H1 (cell line): Measurements from ENCODE around the gene CEMIP2. TPM values are rescaled to one million over a fixed set of nuclear protein-coding genes. Genes with fewer than 3 reads are reported as not detected.

ENCODE experiments used
- CTCF ChIA-PET: fragments of 300-600 bp; sonication (Branson Sonifier 250); formaldehyde crosslinking; loops from one replicate; lab custom pipeline; 2021; ENCODE audit not compliant: partially characterized antibody; lab: Charles Lee
- POLR2A ChIA-PET: fragments of 300-600 bp; sonication (Branson Sonifier 250); formaldehyde crosslinking; loops from one replicate; lab custom pipeline; 2021; ENCODE audit warnings: inconsistent platforms; ENCODE audit not compliant: partially characterized antibody; lab: Charles Lee
- DNase-seq, 2 experiments: peaks; one replicate each; pipeline versions ENCODE4 v3.0.0 to v3.0.0-alpha.2; 2010 to 2022; ENCODE audit warnings: low spot score in 2 of 2, low read depth in 1 of 2, mixed read lengths in 1 of 2
- FAIRE-seq: peaks from 2 replicates; lab custom pipeline; 2011; peaks lifted over from hg19 to GRCh38; lab: Jason Lieb, UNC
- H2AFZ ChIP-seq: 2 replicates; pipeline ENCODE4 v1.8.1; 2012; ENCODE audit warnings: low read length, inconsistent platforms
- H2AK5ac ChIP-seq: 2 replicates; pipeline ENCODE4 v1.6.1; 2013; ENCODE audit warnings: low read depth, low read length
- H2BK120ac ChIP-seq: replicated peaks from 2 replicates; pipeline ENCODE3; 2013; ENCODE audit warnings: low read depth, low read length, inconsistent platforms
- H2BK12ac ChIP-seq: 2 replicates; pipeline ENCODE4 v1.6.1; 2013; ENCODE audit warnings: low read depth, low read length
- H2BK15ac ChIP-seq: 2 replicates; pipeline ENCODE4 v1.6.1; 2013; ENCODE audit warnings: low read length
- H2BK20ac ChIP-seq: 2 replicates; pipeline ENCODE4 v1.6.1; 2013; ENCODE audit warnings: low read length
- H2BK5ac ChIP-seq: 2 replicates; pipeline ENCODE4 v1.6.1; 2013; ENCODE audit warnings: low read depth, low read length
- H3K14ac ChIP-seq: 2 replicates; pipeline ENCODE4 v1.6.1; 2013; ENCODE audit warnings: inconsistent platforms; ENCODE audit not compliant: insufficient read length
- H3K18ac ChIP-seq: 2 replicates; pipeline ENCODE4 v1.6.1; 2013; ENCODE audit warnings: low read length; ENCODE audit errors: extremely low read depth
- H3K23ac ChIP-seq: 2 replicates; pipeline ENCODE4 v1.6.1; 2013; ENCODE audit warnings: inconsistent platforms; ENCODE audit not compliant: insufficient read length
- H3K23me2 ChIP-seq: 2 replicates; pipeline ENCODE4 v1.6.1; 2013; ENCODE audit warnings: low read depth, low read length
- H3K27ac ChIP-seq: 2 replicates; pipeline ENCODE4 v1.6.1; 2011; ENCODE audit warnings: low read depth, low read length, inconsistent platforms
- H3K27me3 ChIP-seq, 4 experiments: replicated peaks in 1 of 4; 1 replicate in 1 of 4; 2 replicates in 3 of 4; pipeline versions ENCODE4 v1.6.1 to v1.8.1; 2011 to 2013; ENCODE audit warnings: low read length in 3 of 4, mild to moderate bottlenecking in 3 of 4, inconsistent platforms in 2 of 4, mixed read lengths in 2 of 4, moderate library complexity in 1 of 4; ENCODE audit not compliant: control insufficient read depth in 3 of 4, insufficient read depth in 3 of 4; ENCODE audit errors: extremely low read depth in 1 of 4
- H3K36me3 ChIP-seq, 4 experiments: 2 replicates each; pipeline versions ENCODE4 v1.6.1 to v1.8.1; 2011 to 2013; ENCODE audit warnings: mild to moderate bottlenecking in 4 of 4, low read length in 3 of 4, moderate library complexity in 2 of 4, control low read depth in 1 of 4, inconsistent platforms in 1 of 4; ENCODE audit not compliant: insufficient read depth in 4 of 4, control insufficient read depth in 2 of 4
- H3K4ac ChIP-seq: replicated peaks from 2 replicates; pipeline ENCODE3; 2013; ENCODE audit warnings: low read length, low read depth, mixed read lengths, inconsistent platforms; ENCODE audit not compliant: insufficient read length
- H3K4me1 ChIP-seq, 4 experiments: replicated peaks in 1 of 4; 1 replicate in 1 of 4; 2 replicates in 3 of 4; pipeline versions ENCODE4 v1.6.1 to v1.8.1; 2011 to 2013; ENCODE audit warnings: low read length in 3 of 4, inconsistent platforms in 2 of 4, mixed read lengths in 1 of 4; ENCODE audit not compliant: insufficient read depth in 4 of 4, control insufficient read depth in 3 of 4
- H3K4me2 ChIP-seq, 2 experiments: 2 replicates each; pipeline versions ENCODE4 v1.6.1 to v1.8.1; 2011 to 2013; ENCODE audit warnings: low read depth in 2 of 2, low read length in 2 of 2, control low read depth in 1 of 2, inconsistent platforms in 1 of 2, mild to moderate bottlenecking in 1 of 2; ENCODE audit not compliant: insufficient read depth in 1 of 2
- H3K4me3 ChIP-seq, 4 experiments: fragments of 200-600, 300-600 bp in 1 of 4; sonication (generic), shearing (Covaris generic), sonication (Bioruptor Twin) in 1 of 4; 2 replicates each; pipeline versions ENCODE4 v1.5.1 to v1.8.1; 2011 to 2016; ENCODE audit warnings: low read length in 4 of 4, low read depth in 3 of 4, control low read depth in 2 of 4, inconsistent platforms in 2 of 4, mild to moderate bottlenecking in 2 of 4, mixed read lengths in 1 of 4, moderate library complexity in 1 of 4; ENCODE audit not compliant: insufficient read depth in 2 of 4; ENCODE audit errors: extremely low read depth in 1 of 4
- H3K56ac ChIP-seq: replicated peaks from 2 replicates; pipeline ENCODE3; 2013; ENCODE audit warnings: low read depth, mild to moderate bottlenecking, mixed read lengths, low read length, inconsistent platforms; ENCODE audit not compliant: insufficient read length
- H3K79me1 ChIP-seq: 2 replicates; pipeline ENCODE4 v1.6.1; 2013; ENCODE audit warnings: low read depth, low read length, control low read depth
- H3K79me2 ChIP-seq, 2 experiments: 2 replicates each; pipeline versions ENCODE4 v1.6.1 to v1.8.1; 2012 to 2013; ENCODE audit warnings: low read length in 2 of 2, mild to moderate bottlenecking in 2 of 2, inconsistent platforms in 1 of 2; ENCODE audit not compliant: insufficient read depth in 2 of 2, control insufficient read depth in 1 of 2
- H3K9ac ChIP-seq, 4 experiments: replicated peaks in 1 of 4; 1 replicate in 1 of 4; 2 replicates in 3 of 4; pipeline versions ENCODE4 v1.6.1 to v1.8.1; 2011 to 2013; ENCODE audit warnings: low read depth in 3 of 4, low read length in 3 of 4, control low read depth in 2 of 4, mild to moderate bottlenecking in 2 of 4, moderate library complexity in 2 of 4, inconsistent platforms in 1 of 4; ENCODE audit errors: extremely low read depth in 1 of 4
- H3K9me3 ChIP-seq, 2 experiments: 2 replicates each; pipeline versions ENCODE4 v1.6.1 to v1.8.1; 2012 to 2013; ENCODE audit warnings: mild to moderate bottlenecking in 2 of 2, moderate library complexity in 2 of 2, control low read depth in 1 of 2, inconsistent platforms in 1 of 2, low read depth in 1 of 2, low read length in 1 of 2, mixed read lengths in 1 of 2; ENCODE audit not compliant: insufficient read depth in 2 of 2
- H4K20me1 ChIP-seq, 2 experiments: replicated peaks in 1 of 2; 2 replicates each; pipeline versions ENCODE3 to v1.8.1; 2011 to 2013; ENCODE audit warnings: inconsistent platforms in 2 of 2, low read length in 2 of 2, mild to moderate bottlenecking in 1 of 2; ENCODE audit not compliant: insufficient read depth in 2 of 2, control insufficient read depth in 1 of 2
- H4K5ac ChIP-seq: 2 replicates; pipeline ENCODE4 v1.6.1; 2013; ENCODE audit warnings: low read length, low read depth, mixed read lengths, inconsistent platforms; ENCODE audit not compliant: insufficient read length
- H4K8ac ChIP-seq: 2 replicates; pipeline ENCODE4 v1.8.0; 2013; ENCODE audit warnings: mild to moderate bottlenecking, moderate library complexity, low read length, inconsistent platforms; ENCODE audit not compliant: insufficient read depth; ENCODE audit errors: extremely low read depth
- H4K91ac ChIP-seq: replicated peaks from 2 replicates; pipeline ENCODE3; 2013; ENCODE audit warnings: low read length, mixed read lengths, inconsistent platforms; ENCODE audit not compliant: insufficient read length
- CBX8 ChIP-seq: fragments of 300-800, 300-1000 bp; sonication (generic); IDR thresholded peaks from 2 replicates; pipeline ENCODE4 v1.7.1; 2016; ENCODE audit warnings: low read depth, low read length, borderline replicate concordance
- CTCF ChIP-seq, 3 experiments: IDR thresholded peaks; 1 replicate in 2 of 3; 2 replicates in 1 of 3; pipeline versions ENCODE4 v1.5.1 to v1.6.1; 2011; ENCODE audit warnings: low read length in 3 of 3, mild to moderate bottlenecking in 3 of 3, inconsistent platforms in 2 of 3, low read depth in 1 of 3, moderate library complexity in 1 of 3; ENCODE audit not compliant: insufficient read depth in 1 of 3; ENCODE audit errors: control extremely low read depth in 1 of 3
- EP300 ChIP-seq, 2 experiments: IDR thresholded peaks; 1 replicate in 1 of 2; 2 replicates in 1 of 2; pipeline ENCODE4 v1.6.1; 2011 to 2012; ENCODE audit warnings: low read depth in 2 of 2, low read length in 2 of 2, mild to moderate bottlenecking in 2 of 2, borderline replicate concordance in 1 of 2, inconsistent platforms in 1 of 2, moderate library complexity in 1 of 2
- HDAC2 ChIP-seq, 2 experiments: fragments of 300-600 bp in 1 of 2; sonication (generic) in 1 of 2; IDR thresholded peaks; 2 replicates each; pipeline ENCODE4 v1.6.1; 2011 to 2012; ENCODE audit warnings: low read depth in 2 of 2, low read length in 2 of 2, mild to moderate bottlenecking in 2 of 2, moderate library complexity in 2 of 2, borderline replicate concordance in 1 of 2, inconsistent platforms in 1 of 2
- JUN ChIP-seq: IDR thresholded peaks from 2 replicates; pipeline ENCODE4 v1.6.1; 2011; ENCODE audit warnings: low read depth, mild to moderate bottlenecking, improper control_type of control experiment, low read length
- POLR2A ChIP-seq, 2 experiments: IDR thresholded peaks; 1 replicate in 1 of 2; 2 replicates in 1 of 2; pipeline ENCODE4 v1.6.1; 2011; ENCODE audit warnings: low read depth in 2 of 2, low read length in 2 of 2, mild to moderate bottlenecking in 2 of 2; ENCODE audit errors: control extremely low read depth in 1 of 2
- RNF2 ChIP-seq: fragments of 200-900, 300-1000 bp; sonication (generic); IDR thresholded peaks from 2 replicates; pipeline ENCODE4 v1.7.1; 2016; ENCODE audit warnings: borderline replicate concordance, low read depth, mild to moderate bottlenecking, antibody characterized with exemption, low read length; ENCODE audit not compliant: poor library complexity, severe bottlenecking; ENCODE audit errors: missing control alignments
- SP1 ChIP-seq: IDR thresholded peaks from 2 replicates; pipeline ENCODE4 v1.6.1; 2011; ENCODE audit warnings: low read depth, low read length
- SP4 ChIP-seq: IDR thresholded peaks from 2 replicates; pipeline ENCODE4 v1.6.1; 2012; ENCODE audit warnings: low read length, inconsistent platforms
- WGBS, 2 experiments: shearing (Covaris generic) in 1 of 2; methylation state at CpG; one replicate each; pipeline versions ENCODE4 v1.1.6 to v1.1.7; 2013 to 2015; ENCODE audit warnings: low lambda C conversion rate in 2 of 2, mixed read lengths in 2 of 2, inconsistent platforms in 1 of 2, low coverage in 1 of 2, missing lambda C conversion rate in 1 of 2; ENCODE audit not compliant: insufficient replicate concordance in 2 of 2, insufficient coverage in 1 of 2, insufficient read length in 1 of 2; ENCODE audit errors: extremely low coverage in 1 of 2, missing lambda C conversion rate in 1 of 2; 5-methylcytosine and 5-hydroxymethylcytosine counted together
- polyA plus RNA-seq, 7 experiments: library from polyadenylated mRNA; depleted of rRNA in 3 of 7; stranded (reverse) in 5 of 7; unstranded in 2 of 7; fragments of >200 nt in 5 of 7; fragments of 200-250 nt in 2 of 7; gene quantifications; 1 replicate in 5 of 7; 2 replicates in 1 of 7; 4 replicates in 1 of 7; pipeline versions ENCODE4 v1.2.1 to v1.2.3, GENCODE V29; 2011 to 2013; ENCODE audit warnings: missing spikeins in 2 of 7, mixed read lengths in 2 of 7
- total RNA-seq: library from RNA; stranded (reverse); fragmentation: NEBNext Ultra II Directional; extraction: Animal tissue kit (Norgen Biotek cat#: 25700); gene quantifications from 2 replicates; pipeline ENCODE4 v1.2.1, GENCODE V29; 2021

Gene CEMIP2
- total and polyA plus RNA-seq, 2 of the 8 experiments (the other 6 are each of a cell fraction or from before 2014, with no cell fraction given) = 25.2 to 52.1 TPM

GRCh38 chr9:71681104-71681707, 87.1 kb downstream of the CEMIP2 start:
- Histone ChIP-seq H4K20me1 (peaks cover 0 to 2% of the 10 kb centered on the region in 2 experiments), H3K27ac (no peak overlapping the region), H3K4me1 (peaks cover 0 to 8% (median 5%) of the 10 kb centered on the region in 4 experiments; a peak in 5 of 7 replicates), H3K9ac (no peak overlapping the region), H3K14ac (no peak overlapping the region), H2BK12ac (no peak overlapping the region), H3K4ac (no peak overlapping the region), H4K8ac (no peak overlapping the region), H4K91ac (no peak overlapping the region), H3K9me3 (peaks cover 0 to 4% of the 10 kb centered on the region in 2 experiments; a peak in 2 of 4 replicates), H2AK5ac (no peak overlapping the region), H2BK15ac (no peak overlapping the region), H2BK120ac (no peak overlapping the region), H3K4me2 (no peak overlapping the region), H3K18ac (no peak overlapping the region), H3K27me3 (no peaks in the 10 kb centered on the region), H2BK20ac (no peak overlapping the region), H2AFZ (no peak overlapping the region), H3K4me3 (no peak overlapping the region), H4K5ac (no peak overlapping the region), H3K23ac (no peak overlapping the region), H3K79me1 (peaks cover 4% of the 10 kb centered on the region; the same call in 1 of the 2 replicates), H3K36me3 (no peaks in the 10 kb centered on the region; a peak in 1 of 8 replicates), H3K56ac (no peak overlapping the region), H3K79me2 (no peaks in the 10 kb centered on the region), H3K23me2 (no peaks in the 10 kb centered on the region), H2BK5ac (no peak overlapping the region)
- WGBS, 2 experiments = 100% methylated on average over 1 of the region's 1 CpG; no CpG with 5 or more reads in 1 of the 2 experiments
- DNase-seq (no peak), FAIRE-seq (no peak)
- ChIA-PET POLR2A (interaction anchor here (0.9 to 1.2 kb wide), 2 partner anchors 18 to 316 kb away, joined by 3 to 4 read pairs; no protein-coding TSS in a partner anchor), CTCF (interaction anchor here (0.7 to 5.2 kb wide), 10 partner anchors 27 to 1121 kb away, joined by 3 to 22 read pairs (median 4); partner anchors contain the start of gene CEMIP2)
- TF ChIP-seq HDAC2 (IDR thresholded peaks at IDR 0.05; ENCODE audit: borderline replicate concordance in 1 of 2, low read depth in 2 of 2, low read length in 2 of 2) = no peak
- no peak for TF ChIP-seq CTCF (IDR thresholded peaks at IDR 0.05; ENCODE audit: control extremely low read depth in 1 of 3, insufficient read depth in 1 of 3, low read depth in 1 of 3, low read length in 3 of 3)
- no peak for TF ChIP-seq JUN
- TF ChIP-seq POLR2A (IDR thresholded peaks at IDR 0.05; ENCODE audit: control extremely low read depth in 1 of 2, low read depth in 2 of 2, low read length in 2 of 2) = no peak
- TF ChIP-seq EP300 (IDR thresholded peaks at IDR 0.05; ENCODE audit: borderline replicate concordance in 1 of 2, low read depth in 2 of 2, low read length in 2 of 2) = no peak
- no peak for TF ChIP-seq SP1
- TF ChIP-seq RNF2 = no peak
- TF ChIP-seq CBX8 = no peak
- no peak for TF ChIP-seq SP4
